K562 (cell line): ENCODE measurements around the gene ATP2A3. TPM values are rescaled to one million over a fixed set of nuclear protein-coding genes. Genes with fewer than 3 reads are reported as not detected.

Source experiments
- CBX3 ChIP-seq, 2 experiments: IDR thresholded peaks; 1 replicate in 1 of 2; 2 replicates in 1 of 2; pipeline ENCODE4 v1.6.1; 2012; ENCODE audit warnings: inconsistent platforms in 2 of 2, low read length in 2 of 2, borderline replicate concordance in 1 of 2, control low read depth in 1 of 2
- CC2D1A ChIP-seq: fragments of 450-650 bp; IDR thresholded peaks from 2 replicates; pipeline ENCODE4 v1.6.1; 2017; ENCODE audit warnings: mild to moderate bottlenecking
- JUND ChIP-seq, 2 experiments: IDR thresholded peaks; 2 replicates in 1 of 2; 3 replicates in 1 of 2; pipeline ENCODE4 v1.6.1; 2011; ENCODE audit warnings: borderline replicate concordance in 2 of 2, low read depth in 2 of 2, low read length in 2 of 2, improper control_type of control experiment in 1 of 2, missing biosample characterization in 1 of 2, missing genetic modification characterization in 1 of 2, missing genetic modification reagents in 1 of 2
- KDM2B ChIP-seq: fragments of 250-450 bp; sonication (Bioruptor Pico); IDR thresholded peaks from 2 replicates; pipeline ENCODE4 v1.8.0; 2021; ENCODE audit warnings: mild to moderate bottlenecking, moderate library complexity
- KLF13 ChIP-seq: fragments of 450-650 bp; IDR thresholded peaks from 2 replicates; pipeline ENCODE4 v1.6.1; 2016; ENCODE audit warnings: missing genetic modification characterization, low read depth, mild to moderate bottlenecking, missing compliant biosample characterization, moderate library complexity, borderline replicate concordance
- KLF16 ChIP-seq: IDR thresholded peaks from 2 replicates; pipeline ENCODE4 v1.6.1; 2016; ENCODE audit warnings: antibody characterized with exemption
- NEUROD1 ChIP-seq: fragments of 150-350 bp; IDR thresholded peaks from 2 replicates; pipeline ENCODE4 v1.6.1; 2014; ENCODE audit warnings: borderline replicate concordance, low read length, low read depth; ENCODE audit not compliant: partially characterized antibody
- NFE2 ChIP-seq: IDR thresholded peaks from 2 replicates; pipeline ENCODE4 v1.6.1; 2014; ENCODE audit warnings: antibody characterized with exemption, low read depth
- NR4A1 ChIP-seq, 2 experiments: fragments of 250-450 bp in 1 of 2; fragments of 450-650 bp in 1 of 2; sonication (Bioruptor Pico) in 1 of 2; IDR thresholded peaks; 2 replicates each; pipeline versions ENCODE4 v1.4.0 to v1.6.1; 2016 to 2020; ENCODE audit warnings: mild to moderate bottlenecking in 2 of 2, missing compliant biosample characterization in 1 of 2, missing genetic modification characterization in 1 of 2, moderate library complexity in 1 of 2
- PCBP2 ChIP-seq: fragments of 200-400 bp; formaldehyde crosslinking; IDR thresholded peaks from 2 replicates; pipeline ENCODE4 v1.6.1; 2018; ENCODE audit warnings: low read length, low read depth, mild to moderate bottlenecking, moderate library complexity; ENCODE audit not compliant: poor library complexity, severe bottlenecking
- TBL1XR1 ChIP-seq, 2 experiments: IDR thresholded peaks; 2 replicates each; pipeline ENCODE4 v1.6.1; 2012; ENCODE audit warnings: improper control_type of control experiment in 2 of 2, low read length in 2 of 2, mild to moderate bottlenecking in 1 of 2
- TFAM ChIP-seq: fragments of 250-450 bp; sonication (Bioruptor Pico); conservative IDR thresholded peaks from 2 replicates; pipeline ENCODE4 v1.5.0; 2021; ENCODE audit warnings: mild to moderate bottlenecking, moderate library complexity
- U2AF1 ChIP-seq: fragments of 200-400 bp; formaldehyde crosslinking; optimal IDR thresholded peaks from 2 replicates; pipeline ENCODE3; 2017; ENCODE audit warnings: mild to moderate bottlenecking, low read depth, low read length, moderate library complexity
- ZNF41 ChIP-seq: fragments of 250-450 bp; sonication (Bioruptor Pico); conservative IDR thresholded peaks from 2 replicates; pipeline ENCODE4 v1.4.0; 2020; ENCODE audit warnings: mild to moderate bottlenecking
- polyA plus RNA-seq, 8 experiments: library from polyadenylated mRNA; depleted of rRNA in 4 of 8; stranded (reverse) in 5 of 8; unstranded in 3 of 8; fragments of >200 nt; fragmentation: Nextera tagmentation in 2 of 8; fragmentation: Illumina TruSeq in 1 of 8; extraction: Ambion mirVana in 2 of 8; extraction: Trizol in 1 of 8; gene quantifications; 2 replicates each; pipeline versions ENCODE4 v1.2.1 to v1.2.3, GENCODE V29; 2011 to 2014; ENCODE audit warnings: inconsistent platforms in 1 of 8, missing spikeins in 1 of 8
- total RNA-seq, 7 experiments: library from RNA; depleted of rRNA in 6 of 7; stranded (reverse); fragments of >200 nt in 6 of 7; fragmentation: Illumina TruSeq in 2 of 7; extraction: Trizol in 2 of 7; gene quantifications; 2 replicates each; pipeline versions ENCODE4 v1.2.1 to v1.2.3, GENCODE V29; 2011 to 2021; ENCODE audit warnings: low replicate concordance in 1 of 7
- TF ChIP-seq, protein P1 (sequence below): fragments of 250-450 bp; sonication (Bioruptor Pico); IDR thresholded peaks from 2 replicates; pipeline ENCODE4 v1.8.0; 2021; ENCODE audit warnings: moderate library complexity, mild to moderate bottlenecking, inconsistent platforms
- TF ChIP-seq, protein P2 (sequence below): IDR thresholded peaks from 2 replicates; pipeline ENCODE4 v1.6.1; 2014; ENCODE audit warnings: antibody characterized with exemption
- TF ChIP-seq, protein P3 (sequence below): sonication (generic); formaldehyde crosslinking; IDR thresholded peaks from 2 replicates; pipeline ENCODE4 v1.8.0; 2022; ENCODE audit warnings: mild to moderate bottlenecking, missing genetic modification reagents
- TF ChIP-seq, protein P4 (sequence below): fragments of 200-400 bp; formaldehyde crosslinking; IDR thresholded peaks from 2 replicates; pipeline ENCODE4 v1.6.1; 2017; ENCODE audit warnings: mild to moderate bottlenecking, low read depth, low read length, moderate library complexity

ATP2A3 gene
- total and polyA plus RNA-seq, 9 of the 15 experiments (the other 6 are each of a cell fraction or from before 2014, with no cell fraction given), result 0.65 to 103 (median 31.3) TPM

DNA sequence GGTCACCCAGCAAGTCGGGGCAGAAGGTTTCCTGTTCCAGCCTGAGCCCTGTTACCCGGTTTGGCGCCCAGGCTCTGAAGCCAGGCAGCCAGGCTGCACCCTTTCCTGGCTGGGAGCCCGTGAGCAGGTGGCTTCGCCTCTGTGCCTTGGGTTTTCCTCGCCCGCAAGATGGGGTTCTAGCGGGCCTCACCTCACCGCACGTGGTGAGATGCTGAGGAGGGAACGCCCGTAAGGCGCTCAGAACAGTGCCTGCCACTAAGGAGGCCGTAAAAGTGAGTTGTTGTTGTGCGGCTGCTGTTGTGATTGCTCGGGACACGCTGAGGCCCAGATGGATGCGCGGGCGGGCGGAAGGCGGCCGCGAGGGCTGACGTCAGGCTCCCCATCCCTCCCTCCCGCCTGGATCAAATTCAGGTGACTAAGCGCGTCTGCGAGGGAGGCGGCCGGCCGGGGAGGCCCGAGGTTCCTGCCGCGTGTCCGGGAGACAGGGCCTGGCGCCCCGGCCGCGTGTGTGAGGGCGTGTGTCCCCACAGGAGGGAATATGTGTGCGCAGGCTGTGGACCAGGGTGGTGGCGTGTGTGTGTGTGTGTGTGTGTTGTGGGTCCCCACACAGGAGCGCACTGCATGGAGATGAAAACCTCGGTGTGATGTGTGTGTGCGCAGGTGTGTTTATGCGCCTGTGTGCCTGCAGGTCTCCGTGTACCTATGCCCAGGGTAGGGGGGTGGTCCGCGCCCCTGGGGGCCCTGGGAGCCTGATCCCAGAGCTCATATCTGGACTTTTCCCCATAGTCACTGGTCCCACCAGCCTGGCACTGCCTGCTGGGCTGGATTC, 75.7 kb downstream of the ATP2A3 start (continued):
- no peak for TF ChIP-seq NEUROD1
- TF ChIP-seq KLF13 (tag), result no peak
- no peak for TF ChIP-seq TBL1XR1 (IDR thresholded peaks at IDR 0.05; ENCODE audit: low read length in 2 of 2)
- peak; percentile 87 for TF ChIP-seq JUND (IDR thresholded peaks at IDR 0.05; ENCODE audit: borderline replicate concordance, low read depth, low read length)
- TF ChIP-seq JUND (tag; IDR thresholded peaks at IDR 0.05; ENCODE audit: borderline replicate concordance, low read depth, low read length), result peak; percentile 85; the same call in 1 of the 3 replicates
- TF ChIP-seq, protein P1, sequence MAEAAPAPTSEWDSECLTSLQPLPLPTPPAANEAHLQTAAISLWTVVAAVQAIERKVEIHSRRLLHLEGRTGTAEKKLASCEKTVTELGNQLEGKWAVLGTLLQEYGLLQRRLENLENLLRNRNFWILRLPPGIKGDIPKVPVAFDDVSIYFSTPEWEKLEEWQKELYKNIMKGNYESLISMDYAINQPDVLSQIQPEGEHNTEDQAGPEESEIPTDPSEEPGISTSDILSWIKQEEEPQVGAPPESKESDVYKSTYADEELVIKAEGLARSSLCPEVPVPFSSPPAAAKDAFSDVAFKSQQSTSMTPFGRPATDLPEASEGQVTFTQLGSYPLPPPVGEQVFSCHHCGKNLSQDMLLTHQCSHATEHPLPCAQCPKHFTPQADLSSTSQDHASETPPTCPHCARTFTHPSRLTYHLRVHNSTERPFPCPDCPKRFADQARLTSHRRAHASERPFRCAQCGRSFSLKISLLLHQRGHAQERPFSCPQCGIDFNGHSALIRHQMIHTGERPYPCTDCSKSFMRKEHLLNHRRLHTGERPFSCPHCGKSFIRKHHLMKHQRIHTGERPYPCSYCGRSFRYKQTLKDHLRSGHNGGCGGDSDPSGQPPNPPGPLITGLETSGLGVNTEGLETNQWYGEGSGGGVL (CRISPR knock-in tag), result no peak
- TF ChIP-seq CC2D1A, result no peak
- TF ChIP-seq KDM2B (CRISPR knock-in tag), result no peak
- TF ChIP-seq ZNF41 (CRISPR knock-in tag), result no peak
- TF ChIP-seq CBX3 (IDR thresholded peaks at IDR 0.05; ENCODE audit: borderline replicate concordance in 1 of 2, low read length in 2 of 2), result no peak
- TF ChIP-seq NR4A1 (CRISPR knock-in tag; IDR thresholded peaks at IDR 0.05), result no peak
- no peak for TF ChIP-seq NR4A1 (tag; IDR thresholded peaks at IDR 0.05)
- TF ChIP-seq TFAM (CRISPR knock-in tag), result no peak
- TF ChIP-seq, protein P2, sequence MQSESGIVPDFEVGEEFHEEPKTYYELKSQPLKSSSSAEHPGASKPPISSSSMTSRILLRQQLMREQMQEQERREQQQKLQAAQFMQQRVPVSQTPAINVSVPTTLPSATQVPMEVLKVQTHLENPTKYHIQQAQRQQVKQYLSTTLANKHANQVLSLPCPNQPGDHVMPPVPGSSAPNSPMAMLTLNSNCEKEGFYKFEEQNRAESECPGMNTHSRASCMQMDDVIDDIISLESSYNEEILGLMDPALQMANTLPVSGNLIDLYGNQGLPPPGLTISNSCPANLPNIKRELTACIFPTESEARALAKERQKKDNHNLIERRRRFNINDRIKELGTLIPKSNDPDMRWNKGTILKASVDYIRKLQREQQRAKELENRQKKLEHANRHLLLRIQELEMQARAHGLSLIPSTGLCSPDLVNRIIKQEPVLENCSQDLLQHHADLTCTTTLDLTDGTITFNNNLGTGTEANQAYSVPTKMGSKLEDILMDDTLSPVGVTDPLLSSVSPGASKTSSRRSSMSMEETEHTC, result no peak
- no peak for TF ChIP-seq KLF16
- TF ChIP-seq, protein P3, sequence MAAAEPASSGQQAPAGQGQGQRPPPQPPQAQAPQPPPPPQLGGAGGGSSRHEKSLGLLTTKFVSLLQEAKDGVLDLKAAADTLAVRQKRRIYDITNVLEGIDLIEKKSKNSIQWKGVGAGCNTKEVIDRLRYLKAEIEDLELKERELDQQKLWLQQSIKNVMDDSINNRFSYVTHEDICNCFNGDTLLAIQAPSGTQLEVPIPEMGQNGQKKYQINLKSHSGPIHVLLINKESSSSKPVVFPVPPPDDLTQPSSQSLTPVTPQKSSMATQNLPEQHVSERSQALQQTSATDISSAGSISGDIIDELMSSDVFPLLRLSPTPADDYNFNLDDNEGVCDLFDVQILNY (CRISPR knock-in tag), result no peak
- peak; percentile 77 for TF ChIP-seq NFE2
- TF ChIP-seq, protein P4, sequence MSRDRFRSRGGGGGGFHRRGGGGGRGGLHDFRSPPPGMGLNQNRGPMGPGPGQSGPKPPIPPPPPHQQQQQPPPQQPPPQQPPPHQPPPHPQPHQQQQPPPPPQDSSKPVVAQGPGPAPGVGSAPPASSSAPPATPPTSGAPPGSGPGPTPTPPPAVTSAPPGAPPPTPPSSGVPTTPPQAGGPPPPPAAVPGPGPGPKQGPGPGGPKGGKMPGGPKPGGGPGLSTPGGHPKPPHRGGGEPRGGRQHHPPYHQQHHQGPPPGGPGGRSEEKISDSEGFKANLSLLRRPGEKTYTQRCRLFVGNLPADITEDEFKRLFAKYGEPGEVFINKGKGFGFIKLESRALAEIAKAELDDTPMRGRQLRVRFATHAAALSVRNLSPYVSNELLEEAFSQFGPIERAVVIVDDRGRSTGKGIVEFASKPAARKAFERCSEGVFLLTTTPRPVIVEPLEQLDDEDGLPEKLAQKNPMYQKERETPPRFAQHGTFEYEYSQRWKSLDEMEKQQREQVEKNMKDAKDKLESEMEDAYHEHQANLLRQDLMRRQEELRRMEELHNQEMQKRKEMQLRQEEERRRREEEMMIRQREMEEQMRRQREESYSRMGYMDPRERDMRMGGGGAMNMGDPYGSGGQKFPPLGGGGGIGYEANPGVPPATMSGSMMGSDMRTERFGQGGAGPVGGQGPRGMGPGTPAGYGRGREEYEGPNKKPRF, result no peak
- TF ChIP-seq U2AF1, result no peak
- TF ChIP-seq PCBP2, result no peak
